ENCODE measurements around the gene STMP1.
"Not testable (repeated sequence)": the region's sequence is repeated elsewhere in the genome, so short reads cannot be mapped to it uniquely, and the experiment has no call there.

The STMP1 gene

DNA sequence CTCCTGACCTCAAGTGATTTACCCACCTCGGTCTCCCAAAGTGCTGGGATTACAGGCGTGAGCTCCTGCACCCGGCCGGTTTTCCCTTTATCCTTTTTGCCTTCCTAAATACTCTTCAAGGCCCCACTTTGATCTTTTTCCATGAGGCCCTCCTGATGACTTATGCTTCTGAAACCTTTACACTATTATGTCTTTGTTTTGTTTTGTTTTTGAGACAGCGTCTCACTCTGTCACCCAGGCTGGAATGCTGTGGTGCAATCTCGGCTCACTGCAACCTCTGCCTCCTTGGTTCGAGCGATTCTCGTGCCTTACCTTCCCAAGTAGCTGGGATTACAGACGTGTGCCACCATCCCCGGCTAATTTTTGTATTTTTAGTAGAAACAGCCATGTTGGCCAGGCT, 3.8 kb downstream of the STMP1 start:
- no peak overlapping the region for H3K27ac Mint-ChIP-seq
- no peaks in the 10 kb centered on the region for H3K9me3 Mint-ChIP-seq
- H3K4me3 Mint-ChIP-seq: peak overlapping the region; percentile 3 to 59 (median 14)
- peaks cover 22% of the 10 kb centered on the region for H3K36me3 Mint-ChIP-seq (ENCODE audit: low read depth)
- H3K27me3 Mint-ChIP-seq (ENCODE audit: low read depth): no peaks in the 10 kb centered on the region
- peaks cover 24% of the 10 kb centered on the region for H3K4me1 Mint-ChIP-seq
- TF ChIP-seq, protein P1, sequence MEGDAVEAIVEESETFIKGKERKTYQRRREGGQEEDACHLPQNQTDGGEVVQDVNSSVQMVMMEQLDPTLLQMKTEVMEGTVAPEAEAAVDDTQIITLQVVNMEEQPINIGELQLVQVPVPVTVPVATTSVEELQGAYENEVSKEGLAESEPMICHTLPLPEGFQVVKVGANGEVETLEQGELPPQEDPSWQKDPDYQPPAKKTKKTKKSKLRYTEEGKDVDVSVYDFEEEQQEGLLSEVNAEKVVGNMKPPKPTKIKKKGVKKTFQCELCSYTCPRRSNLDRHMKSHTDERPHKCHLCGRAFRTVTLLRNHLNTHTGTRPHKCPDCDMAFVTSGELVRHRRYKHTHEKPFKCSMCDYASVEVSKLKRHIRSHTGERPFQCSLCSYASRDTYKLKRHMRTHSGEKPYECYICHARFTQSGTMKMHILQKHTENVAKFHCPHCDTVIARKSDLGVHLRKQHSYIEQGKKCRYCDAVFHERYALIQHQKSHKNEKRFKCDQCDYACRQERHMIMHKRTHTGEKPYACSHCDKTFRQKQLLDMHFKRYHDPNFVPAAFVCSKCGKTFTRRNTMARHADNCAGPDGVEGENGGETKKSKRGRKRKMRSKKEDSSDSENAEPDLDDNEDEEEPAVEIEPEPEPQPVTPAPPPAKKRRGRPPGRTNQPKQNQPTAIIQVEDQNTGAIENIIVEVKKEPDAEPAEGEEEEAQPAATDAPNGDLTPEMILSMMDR (IDR thresholded peaks at IDR 0.05; ENCODE audit: unreplicated experiment in 3 of 3): no peak

DNA sequence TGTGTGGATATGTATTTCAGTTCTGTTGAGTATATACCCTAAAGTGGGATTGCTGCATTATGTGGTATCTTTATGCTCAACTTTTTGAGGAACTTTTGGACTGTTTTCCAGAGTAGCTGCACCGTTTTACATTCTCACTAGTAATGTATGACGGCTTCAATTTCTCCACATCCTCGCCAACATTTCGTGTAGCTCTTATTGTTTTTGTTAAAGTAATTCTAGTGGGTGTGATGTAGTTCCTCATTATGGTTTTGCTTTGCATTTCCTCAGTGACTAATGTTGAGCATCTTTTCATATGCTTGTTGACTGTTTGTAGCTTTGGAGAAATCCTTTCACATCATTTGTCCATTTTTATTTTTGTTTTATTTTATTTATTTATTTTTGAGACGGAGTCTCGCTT, 4.5 kb downstream of the STMP1 start:
- H3K4me1 Mint-ChIP-seq: peaks cover 17% of the 10 kb centered on the region
- TF ChIP-seq, protein P1 (IDR thresholded peaks at IDR 0.05; ENCODE audit: unreplicated experiment in 3 of 3): no peak
- peak overlapping the region; percentile 14 to 59 (median 20) for H3K4me3 Mint-ChIP-seq
- H3K9me3 Mint-ChIP-seq: no peaks in the 10 kb centered on the region
- no peaks in the 10 kb centered on the region for H3K27me3 Mint-ChIP-seq (ENCODE audit: low read depth)
- peaks cover 22% of the 10 kb centered on the region for H3K36me3 Mint-ChIP-seq (ENCODE audit: low read depth)
- H3K27ac Mint-ChIP-seq: no peak overlapping the region

DNA sequence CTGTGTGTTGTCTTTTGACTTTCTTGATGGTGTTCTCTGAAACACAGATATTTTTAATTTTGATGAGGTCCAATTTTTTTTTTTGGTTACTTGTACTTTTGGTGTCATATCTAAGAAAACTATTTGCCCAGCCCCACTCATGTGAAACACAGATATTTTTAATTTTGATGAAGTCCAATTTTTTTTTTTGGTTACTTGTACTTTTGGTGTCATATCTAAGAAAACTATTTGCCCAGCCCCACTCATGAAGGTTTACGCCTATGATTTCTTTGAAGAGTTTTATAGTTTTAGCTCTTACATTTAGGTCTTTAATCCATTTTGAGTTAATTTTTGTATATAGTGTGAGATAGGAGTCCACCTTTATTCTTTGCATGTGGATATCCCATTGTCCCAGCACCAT, 5.3 kb downstream of the STMP1 start:
- Mint-ChIP-seq H3K36me3 (ENCODE audit: low read depth) (peaks cover 22% of the 10 kb centered on the region), H3K4me1 (peaks cover 16% of the 10 kb centered on the region)
- not testable (repeated sequence) for H3K27me3 Mint-ChIP-seq (ENCODE audit: low read depth); H3K27ac Mint-ChIP-seq; H3K4me3 Mint-ChIP-seq; H3K9me3 Mint-ChIP-seq

DNA sequence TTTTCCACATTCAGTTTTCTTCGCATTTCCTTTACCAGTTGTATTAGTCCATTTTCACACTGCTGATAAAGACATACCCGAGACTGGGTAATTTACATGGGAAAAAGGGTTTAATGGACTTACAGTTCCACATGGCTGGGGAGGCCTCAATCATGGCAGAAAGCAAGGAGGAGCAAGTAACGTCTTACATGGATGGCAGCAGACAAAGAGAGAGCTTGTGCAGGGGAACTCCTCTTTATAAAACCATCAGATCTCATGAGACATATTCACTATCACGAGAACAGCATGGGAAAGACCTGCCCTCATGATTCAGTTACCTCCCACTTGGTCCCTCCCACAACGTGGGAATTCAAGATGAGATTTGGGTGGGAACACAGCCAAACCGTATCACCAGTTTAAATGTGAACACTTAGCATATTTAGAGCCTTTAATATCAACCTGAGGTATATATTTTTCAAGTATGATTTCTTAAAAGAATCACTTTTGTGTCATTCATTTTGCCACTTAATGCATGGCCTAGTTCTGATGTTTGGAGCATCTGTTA, 6.6 kb downstream of the STMP1 start:
- H3K4me3 Mint-ChIP-seq: peak overlapping the region in 1 of 3 experiments; percentile 7
- H3K9me3 Mint-ChIP-seq; H3K27ac Mint-ChIP-seq; H3K27me3 Mint-ChIP-seq (ENCODE audit: low read depth): not testable (repeated sequence)
- H3K36me3 Mint-ChIP-seq (ENCODE audit: low read depth): peaks cover 28% of the 10 kb centered on the region
- H3K4me1 Mint-ChIP-seq: peaks cover 24% of the 10 kb centered on the region

DNA sequence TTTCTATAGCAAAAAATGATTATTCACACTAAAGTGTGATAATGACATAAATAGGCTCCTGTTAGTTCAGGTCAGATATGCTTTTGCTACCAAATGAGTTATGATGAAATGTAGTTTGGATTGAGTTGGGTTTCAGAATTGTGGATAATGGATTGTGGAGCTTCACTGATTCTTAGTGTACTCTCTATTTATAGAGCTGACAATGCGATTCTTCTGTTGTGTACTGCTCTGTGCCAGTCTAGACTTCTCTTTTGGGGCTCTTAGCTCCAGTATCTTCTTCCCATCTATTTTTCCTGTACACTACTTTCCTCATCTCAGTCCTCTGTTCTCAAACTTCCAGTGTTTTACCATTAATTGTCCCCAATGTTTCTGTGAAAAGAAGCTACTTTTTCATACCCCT, 7.5 kb downstream of the STMP1 start:
- Mint-ChIP-seq H3K27me3 (ENCODE audit: low read depth) (no peaks in the 10 kb centered on the region), H3K9me3 (no peaks in the 10 kb centered on the region), H3K4me3 (no peak overlapping the region), H3K4me1 (peaks cover 24% of the 10 kb centered on the region), H3K27ac (no peak overlapping the region), H3K36me3 (ENCODE audit: low read depth) (peaks cover 34% of the 10 kb centered on the region)
- TF ChIP-seq, protein P1 (IDR thresholded peaks at IDR 0.05; ENCODE audit: unreplicated experiment in 3 of 3): no peak

DNA sequence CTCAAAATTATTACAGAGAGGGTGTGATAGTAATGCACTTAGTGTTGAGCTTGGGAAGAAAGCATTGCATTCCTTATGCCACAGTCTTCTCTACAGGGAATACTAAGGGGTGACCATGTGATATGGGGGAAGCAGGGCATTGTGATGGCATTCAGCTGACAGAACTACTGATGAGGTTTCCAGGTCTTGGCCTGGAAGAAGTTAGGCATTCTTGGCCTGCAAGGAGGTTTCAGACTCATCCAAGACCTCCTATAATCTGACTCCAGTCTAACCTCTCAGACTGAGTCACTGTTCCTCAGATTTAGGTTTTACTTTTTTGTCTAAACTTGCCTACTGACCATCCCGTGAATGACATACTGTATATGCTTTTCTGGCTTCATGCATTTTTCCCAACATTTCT, 7.9 kb downstream of the STMP1 start:
- H3K9me3 Mint-ChIP-seq: no peaks in the 10 kb centered on the region
- H3K36me3 Mint-ChIP-seq (ENCODE audit: low read depth): peaks cover 36% of the 10 kb centered on the region
- TF ChIP-seq, protein P1 (IDR thresholded peaks at IDR 0.05; ENCODE audit: unreplicated experiment in 3 of 3): no peak
- peaks cover 24% of the 10 kb centered on the region for H3K4me1 Mint-ChIP-seq
- no peak overlapping the region for H3K4me3 Mint-ChIP-seq
- no peaks in the 10 kb centered on the region for H3K27me3 Mint-ChIP-seq (ENCODE audit: low read depth)
- H3K27ac Mint-ChIP-seq: no peak overlapping the region

DNA sequence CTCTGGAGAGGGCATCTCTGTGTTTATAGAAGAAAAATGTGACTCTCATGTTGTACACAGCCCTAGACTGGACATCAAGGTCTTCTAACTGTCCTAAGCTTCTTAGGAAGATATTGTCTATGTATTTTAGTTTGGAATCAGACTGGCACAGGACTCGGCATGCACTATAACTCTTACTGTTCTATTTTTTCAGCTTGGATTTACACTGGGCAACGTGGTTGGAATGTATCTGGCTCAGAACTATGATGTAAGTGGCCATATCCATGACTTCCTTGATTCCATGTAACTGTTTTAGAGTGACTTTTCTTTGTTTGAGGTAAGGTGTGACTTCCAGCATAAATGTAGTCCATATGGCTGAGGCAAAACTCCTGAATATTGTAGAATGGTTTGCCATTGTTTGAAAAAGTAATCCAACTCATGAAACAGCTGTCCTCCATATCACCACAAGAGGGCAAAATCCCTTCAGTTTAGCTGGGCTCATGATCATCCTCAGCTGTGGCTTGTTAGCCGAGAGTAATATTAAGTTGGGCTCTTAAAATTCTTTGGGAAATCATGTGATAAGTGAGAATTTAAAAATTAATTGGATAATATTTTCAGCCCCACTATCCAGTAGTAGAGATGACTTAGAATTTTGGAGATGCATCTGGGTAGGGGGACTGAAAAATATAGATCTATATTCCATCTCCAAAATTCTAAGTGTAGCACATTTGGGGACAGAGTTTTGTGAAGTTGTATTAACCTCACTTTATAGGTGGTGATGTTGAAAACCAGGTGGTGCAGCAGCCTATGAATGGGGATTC, 10.4 kb downstream of the STMP1 start:
- peak overlapping the region; percentile 35 to 53 (median 43) for H3K27ac Mint-ChIP-seq
- peaks cover 30% of the 10 kb centered on the region for H3K36me3 Mint-ChIP-seq (ENCODE audit: low read depth)
- H3K27me3 Mint-ChIP-seq (ENCODE audit: low read depth): no peaks in the 10 kb centered on the region
- H3K4me3 Mint-ChIP-seq: no peak overlapping the region
- no peaks in the 10 kb centered on the region for H3K9me3 Mint-ChIP-seq
- TF ChIP-seq, protein P1 (IDR thresholded peaks at IDR 0.05; ENCODE audit: unreplicated experiment in 3 of 3): peak; percentile 72 to 86 (median 74)
- H3K4me1 Mint-ChIP-seq: peaks cover 18% of the 10 kb centered on the region
